Stomach (tissue), 4 donors: ENCODE results near the gene MMP19.

Experiments used
- CTCF ChIP-seq, 7 experiments: fragments of 450-650 bp in 4 of 7; fragments of 200-600 bp in 3 of 7; sonication (generic) in 3 of 7; IDR thresholded peaks; one replicate each; pipeline ENCODE4 v1.5.1; 2016 to 2019; ENCODE audit warnings: antibody characterized with exemption in 7 of 7, control low read depth in 2 of 7, mild to moderate bottlenecking in 1 of 7
- EP300 ChIP-seq: sonication (generic); formaldehyde crosslinking; IDR thresholded peaks from one replicate; pipeline ENCODE4 v1.6.1; 2017; ENCODE audit warnings: antibody characterized with exemption
- POLR2A ChIP-seq, 4 donors: fragments of 450-650 bp; IDR thresholded peaks; one replicate each; pipeline ENCODE4 v1.6.1; 2016; ENCODE audit warnings: antibody characterized with exemption in 4 of 4, control low read depth in 2 of 4, mild to moderate bottlenecking in 1 of 4, moderate library complexity in 1 of 4
- POLR2AphosphoS5 ChIP-seq, 3 donors: sonication (generic); formaldehyde crosslinking; IDR thresholded peaks; one replicate each; pipeline ENCODE4 v1.6.1; 2016; ENCODE audit warnings: antibody characterized with exemption in 3 of 3

- no peak for TF ChIP-seq CTCF (IDR thresholded peaks at IDR 0.05)
- no peak for TF ChIP-seq EP300
- TF ChIP-seq POLR2A (IDR thresholded peaks at IDR 0.05), result no peak
- TF ChIP-seq POLR2AphosphoS5 (IDR thresholded peaks at IDR 0.05), result peak; percentile 31 to 75 (median 46)
Measured at GRCh38 chr12:55830601-55831446, 11.9 kb downstream of the MMP19 start.
